ENCODE measurements around the gene PKD1L1.
"Not testable (repeated sequence)": the region's sequence is repeated elsewhere in the genome, so short reads cannot be mapped to it uniquely, and the experiment has no call there.

The PKD1L1 gene

GRCh38 chr7:47938574-47939165 is 9.6 kb downstream of the PKD1L1 start:
- no peak for DNase-seq (ENCODE audit: low read depth)

GRCh38 chr7:47937711-47938573 is 10.3 kb downstream of the PKD1L1 start:
- DNase-seq (ENCODE audit: low read depth) = no peak

DNA sequence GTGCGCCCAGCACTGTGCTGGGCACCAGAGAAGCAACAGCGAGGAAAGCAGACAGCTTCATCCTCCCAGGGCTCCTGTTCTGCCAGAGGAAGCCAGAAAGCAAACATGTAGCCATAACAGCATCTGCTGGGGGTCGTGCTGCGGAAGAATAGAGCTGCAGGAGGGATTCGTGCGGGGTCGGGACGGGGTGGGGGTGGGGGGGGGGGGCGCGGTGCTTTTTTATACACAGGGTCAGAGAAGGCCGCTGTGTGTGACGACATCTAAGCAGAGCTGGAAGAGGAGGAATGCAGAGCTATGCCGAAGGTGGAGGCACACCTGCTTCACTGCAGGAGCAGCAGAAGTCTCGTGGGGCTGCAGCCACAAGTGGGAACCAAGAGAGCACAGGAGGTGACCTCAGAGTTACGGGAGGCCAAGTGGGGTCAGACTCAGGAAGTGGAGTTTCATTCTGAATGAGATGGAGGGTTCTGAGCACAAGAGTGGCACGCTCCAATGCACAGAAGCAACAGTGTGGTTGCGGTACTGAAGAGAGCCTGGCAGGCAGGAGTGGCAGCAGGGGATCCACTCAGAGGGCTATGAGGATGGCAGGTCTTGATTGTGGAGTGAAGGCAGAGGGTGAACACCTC is 11.1 kb downstream of the PKD1L1 start:
- DNase-seq (ENCODE audit: low read depth) = no peak

GRCh38 chr7:47936323-47936722 is 11.9 kb downstream of the PKD1L1 start:
- DNase-seq (ENCODE audit: low read depth) = no peak

DNA sequence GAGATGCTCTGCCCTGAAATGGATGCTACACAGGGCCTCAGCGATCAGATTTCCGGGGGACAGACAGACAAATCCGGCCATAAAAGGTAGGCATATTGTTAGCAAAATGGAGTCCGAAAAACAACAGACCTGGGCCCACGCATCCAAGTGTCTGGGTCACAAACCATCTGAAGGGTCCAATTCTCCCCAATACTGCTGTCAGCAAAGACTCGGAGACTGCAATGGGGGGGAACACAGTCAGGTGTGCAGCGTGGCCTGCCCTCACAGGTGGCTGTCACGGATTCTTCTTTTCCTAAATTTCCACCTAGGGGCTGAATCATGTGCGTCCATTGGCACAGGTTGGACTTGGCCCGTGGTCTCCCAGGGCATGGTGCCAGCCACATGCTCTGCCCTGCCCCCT is 12.9 kb downstream of the PKD1L1 start:
- no peak for DNase-seq (ENCODE audit: low read depth)

DNA sequence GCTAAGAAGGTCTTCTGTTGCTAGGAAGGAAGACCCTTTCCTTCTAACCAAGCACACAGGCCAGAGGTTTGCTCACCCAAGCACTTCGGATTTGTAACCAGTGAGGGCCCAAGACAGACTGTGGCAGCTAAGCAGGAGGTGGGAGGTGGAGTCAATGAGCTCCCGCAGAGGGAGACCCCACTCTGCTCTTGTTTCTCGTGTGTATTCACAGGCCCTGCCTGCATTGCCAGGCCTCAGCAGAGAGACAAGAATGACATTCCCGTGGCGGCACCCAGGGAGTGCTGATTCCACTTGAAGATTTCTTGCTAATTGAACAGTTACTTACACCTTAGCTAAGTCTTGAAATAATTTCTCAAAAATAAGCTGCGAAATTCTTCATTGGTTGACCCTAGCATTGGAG is 13.4 kb downstream of the PKD1L1 start:
- no peak for DNase-seq (ENCODE audit: low read depth)

DNA sequence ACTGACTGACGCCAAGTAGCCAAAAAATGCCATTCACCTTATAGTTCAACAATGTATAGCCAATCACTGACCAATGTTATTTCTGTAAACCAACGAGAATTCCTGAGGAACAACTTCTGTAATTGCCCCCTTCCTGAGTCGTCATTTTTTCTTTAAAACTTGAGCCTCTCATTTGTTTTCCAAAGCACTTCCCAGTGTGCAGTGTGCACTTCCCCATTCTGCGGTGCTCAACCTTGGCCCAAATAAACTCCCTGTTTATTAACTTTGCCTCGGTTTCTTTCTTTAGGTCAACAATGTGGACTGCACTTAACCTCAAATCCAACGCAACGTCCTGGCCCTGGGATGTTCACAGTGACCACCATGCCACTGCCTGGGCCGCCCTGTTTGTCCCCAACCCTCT is 15.1 kb downstream of the PKD1L1 start:
- DNase-seq (ENCODE audit: low read depth) = no peak

- DNase-seq (ENCODE audit: low read depth) = no peak
Observed at GRCh38 chr7:47932466-47933037, 15.7 kb downstream of the PKD1L1 start.

- no peak for DNase-seq (ENCODE audit: low read depth)
Observed at GRCh38 chr7:47932016-47932415, 16.2 kb downstream of the PKD1L1 start.

DNA sequence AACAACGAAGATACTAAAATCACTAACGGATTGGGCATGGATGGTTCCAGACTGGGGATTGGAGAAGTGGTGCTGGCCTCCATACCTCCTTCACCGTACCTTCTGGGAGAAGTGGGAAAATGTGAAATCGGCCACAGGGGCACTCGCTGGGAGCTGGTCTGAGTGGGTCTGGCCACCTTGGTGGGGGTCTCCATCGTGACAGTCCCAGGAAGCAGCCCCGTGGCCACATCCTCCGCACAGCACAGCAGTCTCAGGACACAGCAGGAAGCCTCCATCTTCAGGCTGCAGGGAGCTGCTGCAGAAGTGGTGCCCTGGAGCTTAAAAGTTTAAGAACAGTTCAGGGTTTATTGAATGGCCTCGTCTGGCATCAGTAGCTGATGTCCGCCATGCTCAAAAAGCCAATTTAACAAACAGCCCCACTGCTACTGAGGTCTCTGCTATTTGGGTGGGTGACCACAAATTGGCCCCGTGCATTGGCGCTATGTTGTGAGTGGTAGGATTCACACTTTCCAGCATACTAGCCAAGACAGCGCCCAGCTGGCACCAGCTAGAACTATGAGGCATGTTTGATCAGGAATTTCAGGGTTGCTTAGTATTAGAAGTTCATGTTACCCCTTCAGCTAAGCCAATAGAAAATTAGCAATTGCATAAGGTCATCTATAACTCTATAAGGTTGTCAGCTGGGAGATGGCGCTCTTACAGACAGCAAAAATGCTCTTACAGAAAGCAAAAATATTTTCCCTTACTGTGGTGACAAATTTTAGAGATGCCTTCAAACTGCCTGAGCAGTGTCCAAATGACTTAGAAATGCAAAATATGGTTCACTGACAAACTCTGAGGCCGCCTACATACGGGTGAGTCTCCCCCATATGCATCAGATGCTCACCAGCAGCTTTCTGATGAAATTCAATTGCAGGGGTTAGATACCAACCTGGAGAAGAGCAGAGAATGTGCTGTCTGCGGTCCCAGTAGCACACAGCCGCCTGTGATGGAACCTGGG is 17.0 kb downstream of the PKD1L1 start:
- DNase-seq (ENCODE audit: low read depth) = no peak

GRCh38 chr7:47924266-47924665 is 24.0 kb downstream of the PKD1L1 start:
- no peak for DNase-seq (ENCODE audit: low read depth)

GRCh38 chr7:47923081-47923875 is 25.0 kb downstream of the PKD1L1 start:
- DNase-seq (ENCODE audit: low read depth) = not testable (repeated sequence)

DNA sequence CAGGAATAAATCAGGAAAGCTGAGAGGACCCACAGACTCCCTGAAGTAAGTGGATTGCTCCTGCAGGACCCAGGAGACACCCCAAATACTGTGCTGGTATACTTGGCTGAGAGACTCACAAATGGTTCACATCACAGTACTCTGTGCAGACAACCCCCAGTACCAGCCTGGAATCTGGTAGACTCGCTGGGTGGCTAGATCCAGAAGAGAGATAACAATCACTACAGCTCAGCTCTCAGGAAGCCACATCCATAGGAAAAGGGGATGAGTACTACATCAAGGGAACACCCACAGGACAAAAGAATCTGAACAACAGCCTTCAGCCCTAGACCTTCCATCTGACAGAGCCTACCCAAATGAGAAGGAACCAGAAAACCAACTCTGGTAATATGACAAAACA is 31.8 kb downstream of the PKD1L1 start:
- DNase-seq (ENCODE audit: low read depth) = not testable (repeated sequence)

- DNase-seq (ENCODE audit: low read depth) = no peak
Observed at GRCh38 chr7:47915616-47915976, 32.7 kb downstream of the PKD1L1 start.

DNA sequence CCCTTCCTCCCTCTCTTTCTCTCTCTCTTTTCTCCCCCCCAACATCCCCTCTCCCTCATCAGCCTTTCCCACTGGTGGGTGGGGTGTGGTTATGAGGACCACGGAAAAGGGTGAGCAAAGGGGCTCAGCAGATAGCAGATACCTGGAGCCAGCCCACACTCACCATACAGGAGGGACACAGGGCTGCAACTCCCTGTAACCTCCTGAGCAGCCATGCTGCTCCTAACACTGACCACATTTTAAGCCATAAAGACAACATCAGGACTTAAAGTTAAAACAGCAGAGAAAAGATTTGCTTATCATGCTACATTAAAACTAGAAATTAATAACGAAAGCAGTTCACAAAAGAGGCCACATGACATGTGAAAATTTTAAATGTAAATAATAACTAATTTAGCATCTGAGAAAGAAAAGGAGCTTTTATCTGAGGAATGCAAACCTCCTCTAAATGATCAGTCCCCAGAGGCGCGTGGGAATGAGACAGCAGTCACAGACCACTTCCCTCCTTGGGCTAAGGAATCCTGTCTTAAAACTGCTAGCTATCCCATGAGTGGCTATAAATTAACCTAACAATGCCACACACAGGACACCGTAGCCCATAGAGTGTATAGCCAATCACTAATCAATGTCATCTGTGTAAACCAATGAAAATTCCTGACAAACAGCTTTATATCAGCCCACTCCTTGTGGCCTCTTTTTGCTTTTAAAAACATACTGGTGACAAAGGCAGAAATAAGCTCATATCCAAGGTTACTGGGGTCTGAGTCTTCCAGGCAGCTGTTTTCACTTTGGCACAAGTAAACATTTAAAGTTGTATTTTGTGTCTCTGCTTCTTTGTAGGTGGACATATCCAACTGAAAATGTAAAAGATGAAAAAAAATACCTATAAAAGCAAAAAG is 33.3 kb downstream of the PKD1L1 start:
- DNase-seq (ENCODE audit: low read depth) = no peak

DNA sequence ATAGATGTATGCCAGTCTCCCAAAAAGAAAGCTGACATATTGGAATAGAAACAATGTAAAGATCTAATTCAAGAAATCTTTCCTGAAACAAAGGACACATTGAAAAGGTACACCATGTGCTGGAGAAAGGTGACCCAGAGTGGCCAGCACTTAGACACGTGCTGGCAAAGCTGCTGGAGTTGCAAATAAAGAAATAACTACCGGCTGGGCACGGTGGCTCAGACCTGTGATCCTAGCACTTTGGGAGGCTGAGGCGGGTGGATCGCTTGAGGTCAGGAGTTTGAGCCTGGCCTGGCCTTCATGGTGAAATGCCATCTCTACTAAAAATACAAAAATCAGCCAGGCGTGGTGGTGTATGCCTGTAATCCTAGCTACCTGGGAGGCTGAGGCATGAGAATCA is 35.9 kb downstream of the PKD1L1 start:
- no peak for DNase-seq (ENCODE audit: low read depth)

- DNase-seq (ENCODE audit: low read depth) = no peak
Observed at GRCh38 chr7:47908720-47909119, 39.5 kb downstream of the PKD1L1 start.

DNA sequence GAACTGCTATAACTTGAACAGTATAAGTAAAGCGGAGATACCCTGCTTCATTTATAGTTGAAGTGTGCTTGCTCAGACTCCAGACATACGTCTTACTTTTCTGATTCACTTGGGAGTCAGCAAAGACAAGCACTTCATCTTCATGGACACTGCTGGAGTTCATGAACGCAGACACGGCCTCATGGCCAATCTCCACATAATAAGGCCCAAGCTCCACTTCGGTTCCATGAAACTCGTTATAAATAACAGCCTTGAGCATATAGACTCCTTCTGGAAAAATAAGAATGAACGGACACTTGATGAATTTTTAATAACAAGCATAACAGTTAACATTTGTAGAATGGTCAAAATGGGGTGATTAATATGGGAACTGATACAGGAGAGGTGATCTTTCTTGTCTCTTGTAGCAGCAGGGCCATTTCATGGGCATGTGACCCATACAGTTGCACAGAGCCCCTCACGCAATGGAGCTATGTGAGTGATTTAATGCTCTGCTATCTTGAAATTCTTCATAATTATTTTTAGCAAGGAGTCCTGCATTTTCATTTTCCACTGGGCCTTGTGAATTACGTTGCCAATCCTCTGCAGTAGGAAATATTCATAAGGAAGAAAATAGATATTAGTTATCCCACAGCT is 40.2 kb downstream of the PKD1L1 start:
- no peak for DNase-seq (ENCODE audit: low read depth)

DNA sequence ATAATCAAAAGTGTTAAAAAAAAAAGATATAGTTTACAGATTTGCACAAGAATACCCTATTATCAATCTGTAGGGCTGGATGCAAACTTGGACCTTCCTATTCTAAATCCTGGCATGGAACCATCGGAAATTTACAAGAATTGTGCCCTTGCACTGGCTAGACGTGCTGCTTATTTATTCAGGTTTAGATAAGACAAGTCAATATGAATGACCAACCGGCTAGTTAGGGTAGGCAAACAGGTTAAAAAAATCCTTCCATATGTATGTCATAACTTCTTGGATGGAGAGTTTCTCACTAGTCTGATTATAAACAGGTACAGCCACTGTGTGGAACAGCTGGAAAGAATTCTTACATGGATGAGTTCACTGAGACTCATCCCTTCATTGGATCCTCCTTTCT is 41.4 kb downstream of the PKD1L1 start:
- DNase-seq (ENCODE audit: low read depth) = no peak
